Hepatocyte (in vitro differentiated cells): Measurements from ENCODE around the gene CCR7. TPM values are rescaled to one million over a fixed set of nuclear protein-coding genes. Genes with fewer than 3 reads are reported as not detected.

Experiments
- DNase-seq: peaks from one replicate; pipeline ENCODE4 v3.0.0-alpha.2; 2016; ENCODE audit warnings: low spot score
- H2AFZ ChIP-seq: fragments of 200-600 bp; sonication (generic); 2 replicates; pipeline ENCODE4 v1.6.0; 2016; ENCODE audit warnings: antibody characterized with exemption, mild to moderate bottlenecking
- H3K27ac ChIP-seq: fragments of 200-600 bp; sonication (generic); 2 replicates; pipeline ENCODE4 v1.5.1; 2016; ENCODE audit warnings: mild to moderate bottlenecking
- H3K27me3 ChIP-seq: fragments of 200-600 bp; sonication (generic); 2 replicates; pipeline ENCODE4 v1.6.1; 2016
- H3K36me3 ChIP-seq: fragments of 200-600 bp; sonication (generic); replicated peaks from 2 replicates; pipeline ENCODE4 v1.5.1; 2016; ENCODE audit warnings: low read depth; ENCODE audit not compliant: insufficient read depth
- H3K4me1 ChIP-seq: fragments of 200-600 bp; sonication (generic); 2 replicates; pipeline ENCODE4 v1.5.1; 2016; ENCODE audit warnings: mild to moderate bottlenecking, moderate library complexity; ENCODE audit not compliant: insufficient read depth
- H3K4me2 ChIP-seq: fragments of 200-600 bp; sonication (generic); 2 replicates; pipeline ENCODE4 v1.6.0; 2016
- H3K4me3 ChIP-seq: fragments of 200-600 bp; sonication (generic); 2 replicates; pipeline ENCODE4 v1.5.1; 2016; ENCODE audit warnings: mild to moderate bottlenecking
- H3K79me2 ChIP-seq: fragments of 200-600 bp; sonication (generic); 2 replicates; pipeline ENCODE4 v1.6.0; 2017; ENCODE audit warnings: mild to moderate bottlenecking
- H3K9me2 ChIP-seq: fragments of 200-600 bp; sonication (generic); replicated peaks from 2 replicates; pipeline ENCODE4 v1.6.0; 2017; ENCODE audit warnings: mild to moderate bottlenecking; ENCODE audit not compliant: insufficient read depth
- H3K9me3 ChIP-seq: fragments of 200-600 bp; sonication (generic); 2 replicates; pipeline ENCODE4 v1.5.1; 2016; ENCODE audit warnings: low read depth, mild to moderate bottlenecking
- H4K20me1 ChIP-seq: fragments of 200-600 bp; sonication (generic); 2 replicates; pipeline ENCODE4 v1.6.0; 2016; ENCODE audit warnings: mild to moderate bottlenecking; ENCODE audit not compliant: insufficient read depth, poor library complexity, severe bottlenecking
- EZH2 ChIP-seq: fragments of 200-600 bp; sonication (generic); IDR thresholded peaks from 2 replicates; pipeline ENCODE4 v1.6.1; 2016; ENCODE audit warnings: antibody characterized with exemption, mild to moderate bottlenecking, borderline replicate concordance
- EZH2phosphoT487 ChIP-seq: fragments of 200-600 bp; sonication (generic); IDR thresholded peaks from one replicate; pipeline ENCODE4 v1.6.1; 2018; ENCODE audit warnings: antibody characterized with exemption, mild to moderate bottlenecking, low read depth, moderate library complexity; ENCODE audit not compliant: unreplicated experiment, severe bottlenecking
- WGBS: methylation state at CpG from one replicate; pipeline ENCODE4 v1.1.6; 2016; ENCODE audit warnings: low lambda C conversion rate; ENCODE audit errors: missing lambda C conversion rate; 5-methylcytosine and 5-hydroxymethylcytosine counted together
- polyA plus RNA-seq: library from polyadenylated mRNA; unstranded; fragments of >200 nt; fragmentation: Nextera tagmentation; extraction: Ambion mirVana; gene quantifications from 2 replicates; pipeline ENCODE4 v1.2.1, GENCODE V29; 2016
- total RNA-seq: library from RNA; depleted of rRNA; stranded (reverse); fragments of >200 nt; gene quantifications from 2 replicates; pipeline ENCODE4 v1.2.3, GENCODE V29; 2014
- TF ChIP-seq, protein P1 (sequence below): fragments of 200-600 bp; sonication (generic); IDR thresholded peaks from 2 replicates; pipeline ENCODE4 v1.5.1; 2016; ENCODE audit warnings: antibody characterized with exemption, mild to moderate bottlenecking; ENCODE audit not compliant: poor library complexity

The CCR7 gene
- total and polyA plus RNA-seq, 2 experiments from 2014 or later = 2.8 to 4.1 TPM

GRCh38 chr17:40514013-40514875 is 51.0 kb downstream of the CCR7 start:
- Histone ChIP-seq H4K20me1 (no peaks in the 10 kb centered on the region), H3K36me3 (no peaks in the 10 kb centered on the region), H3K27ac (no peak overlapping the region), H3K4me1 (no peaks in the 10 kb centered on the region), H3K4me3 (no peak overlapping the region), H3K9me2 (no peaks in the 10 kb centered on the region), H3K4me2 (no peak overlapping the region), H2AFZ (no peak overlapping the region), H3K27me3 (no peaks in the 10 kb centered on the region), H3K79me2 (no peaks in the 10 kb centered on the region), H3K9me3 (no peaks in the 10 kb centered on the region)
- 95% methylated on average over 7 of the region's 7 CpGs for WGBS
- DNase-seq = no peak
- TF ChIP-seq, protein P1, sequence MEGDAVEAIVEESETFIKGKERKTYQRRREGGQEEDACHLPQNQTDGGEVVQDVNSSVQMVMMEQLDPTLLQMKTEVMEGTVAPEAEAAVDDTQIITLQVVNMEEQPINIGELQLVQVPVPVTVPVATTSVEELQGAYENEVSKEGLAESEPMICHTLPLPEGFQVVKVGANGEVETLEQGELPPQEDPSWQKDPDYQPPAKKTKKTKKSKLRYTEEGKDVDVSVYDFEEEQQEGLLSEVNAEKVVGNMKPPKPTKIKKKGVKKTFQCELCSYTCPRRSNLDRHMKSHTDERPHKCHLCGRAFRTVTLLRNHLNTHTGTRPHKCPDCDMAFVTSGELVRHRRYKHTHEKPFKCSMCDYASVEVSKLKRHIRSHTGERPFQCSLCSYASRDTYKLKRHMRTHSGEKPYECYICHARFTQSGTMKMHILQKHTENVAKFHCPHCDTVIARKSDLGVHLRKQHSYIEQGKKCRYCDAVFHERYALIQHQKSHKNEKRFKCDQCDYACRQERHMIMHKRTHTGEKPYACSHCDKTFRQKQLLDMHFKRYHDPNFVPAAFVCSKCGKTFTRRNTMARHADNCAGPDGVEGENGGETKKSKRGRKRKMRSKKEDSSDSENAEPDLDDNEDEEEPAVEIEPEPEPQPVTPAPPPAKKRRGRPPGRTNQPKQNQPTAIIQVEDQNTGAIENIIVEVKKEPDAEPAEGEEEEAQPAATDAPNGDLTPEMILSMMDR = no peak
- TF ChIP-seq EZH2phosphoT487 = no peak
- TF ChIP-seq EZH2 = no peak

DNA sequence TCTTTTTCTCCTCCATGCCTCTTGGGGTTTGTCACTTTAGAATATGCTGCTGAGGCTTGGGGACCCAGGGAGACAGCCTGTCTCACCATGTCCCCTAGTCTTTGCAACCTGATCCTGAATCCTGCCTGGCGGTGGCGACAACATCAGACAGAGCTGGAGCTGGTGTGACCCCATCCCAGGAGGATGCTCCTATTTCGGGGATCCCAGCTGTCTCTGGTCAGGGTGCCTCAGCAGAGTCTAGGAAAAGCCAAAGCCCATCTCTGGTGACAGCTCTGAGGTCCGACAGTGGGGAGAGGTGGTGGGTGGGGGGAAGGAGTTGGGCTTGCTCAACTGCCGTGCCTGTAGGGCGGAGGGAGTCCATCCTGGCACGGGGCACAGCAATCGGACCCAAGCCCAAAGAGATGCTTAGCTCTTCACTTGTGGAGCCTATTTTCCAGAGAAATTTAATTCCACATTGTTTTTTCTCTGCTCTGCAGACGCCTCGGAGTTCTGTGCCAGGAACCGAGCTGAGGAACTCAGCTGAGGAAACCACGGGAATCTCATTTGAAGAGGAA is 53.5 kb downstream of the CCR7 start:
- no peak overlapping the region for H3K27ac ChIP-seq

DNA sequence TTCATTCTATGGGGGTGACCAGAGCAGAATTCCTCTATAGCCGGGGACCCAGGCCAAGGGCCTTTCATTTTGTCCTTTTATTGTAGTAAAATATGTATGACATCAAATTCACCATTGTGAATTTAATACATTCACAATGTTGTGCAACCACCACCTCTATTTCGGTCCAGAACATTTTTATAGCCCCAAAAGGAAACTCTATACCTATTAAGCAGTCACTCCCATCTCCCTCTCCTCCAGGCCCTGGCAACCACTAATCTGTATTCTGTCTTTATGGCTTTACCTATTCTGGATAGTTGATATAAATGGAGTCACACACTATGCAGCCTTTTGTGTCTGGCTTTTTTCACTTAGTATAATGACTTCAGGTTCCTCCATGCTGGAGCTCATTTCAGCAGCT is 54.1 kb downstream of the CCR7 start:
- H3K36me3 ChIP-seq = no peaks in the 10 kb centered on the region
- TF ChIP-seq, protein P1 = no peak
- TF ChIP-seq EZH2phosphoT487 = no peak
- TF ChIP-seq EZH2 = no peak
- no peak overlapping the region for H2AFZ ChIP-seq
- no peak overlapping the region for H3K4me3 ChIP-seq
- H3K9me2 ChIP-seq = no peaks in the 10 kb centered on the region
- no peaks in the 10 kb centered on the region for H3K27me3 ChIP-seq
- no peaks in the 10 kb centered on the region for H3K4me1 ChIP-seq
- no peak for DNase-seq
- H3K79me2 ChIP-seq = no peaks in the 10 kb centered on the region
- no peak overlapping the region for H3K27ac ChIP-seq
- no peak overlapping the region for H3K4me2 ChIP-seq
- H4K20me1 ChIP-seq = no peaks in the 10 kb centered on the region
- 75% methylated on average over 2 of the region's 2 CpGs for WGBS
- H3K9me3 ChIP-seq = no peaks in the 10 kb centered on the region

More for the DNA sequence above, 53.5 kb downstream of the CCR7 start:
- Histone ChIP-seq H3K4me1 (no peaks in the 10 kb centered on the region), H2AFZ (no peak overlapping the region), H3K4me2 (no peak overlapping the region), H3K4me3 (no peak overlapping the region), H3K9me2 (no peaks in the 10 kb centered on the region), H3K27me3 (no peaks in the 10 kb centered on the region), H3K79me2 (no peaks in the 10 kb centered on the region), H4K20me1 (no peaks in the 10 kb centered on the region), H3K36me3 (no peaks in the 10 kb centered on the region), H3K9me3 (no peaks in the 10 kb centered on the region)
- DNase-seq = no peak
- WGBS = 83% methylated on average over 12 of the region's 12 CpGs
- TF ChIP-seq EZH2phosphoT487 (no peak), EZH2 (no peak)
- TF ChIP-seq, protein P1 = no peak
